AG09309 (cell line): ENCODE measurements around the gene AKT1S1.

Experiments used
- DNase-seq: peaks from one replicate; pipeline ENCODE4 v3.0.0-alpha.2; 2010; ENCODE audit warnings: low read depth
- H3K4me3 ChIP-seq: 2 replicates; pipeline ENCODE4 v1.5.1; 2011; ENCODE audit warnings: mild to moderate bottlenecking, low read depth, low read length, moderate library complexity; ENCODE audit not compliant: control insufficient read depth
- TF ChIP-seq, protein P1 (sequence below): IDR thresholded peaks from 2 replicates; pipeline ENCODE4 v1.5.1; 2011; ENCODE audit warnings: mild to moderate bottlenecking, low read depth, low read length, inconsistent platforms; ENCODE audit not compliant: insufficient read depth, control insufficient read depth; ENCODE audit errors: missing control alignments

AKT1S1 gene

DNA sequence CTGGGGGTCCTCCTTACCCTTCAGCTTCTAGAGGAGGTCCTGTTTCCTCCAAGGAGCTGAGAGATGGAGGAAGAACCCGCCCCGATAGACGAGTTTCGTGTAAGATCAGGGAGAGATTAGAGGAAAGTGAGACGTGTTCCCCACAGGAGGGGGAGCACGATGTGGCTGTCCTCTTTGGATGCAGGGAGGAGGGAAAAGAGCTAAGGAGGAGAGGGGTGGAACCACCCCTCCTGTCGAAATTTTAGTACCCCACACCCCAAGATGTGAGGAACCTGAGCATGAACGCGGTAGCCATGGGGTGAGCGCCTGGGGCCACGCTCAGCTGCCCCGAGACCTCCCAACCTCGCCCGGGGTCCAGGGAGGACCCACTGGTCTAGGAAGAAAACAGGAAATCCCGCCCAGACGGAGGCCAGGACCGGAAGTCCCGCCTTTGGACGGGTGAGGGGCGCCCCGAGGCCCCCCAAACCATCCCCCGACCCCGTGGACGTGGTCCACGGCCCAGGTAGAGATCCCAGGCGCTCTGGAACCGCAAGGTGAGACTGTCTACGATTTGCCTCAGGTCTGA is 1.2 kb downstream of the AKT1S1 start:
- DNase-seq, result no peak
- TF ChIP-seq, protein P1, sequence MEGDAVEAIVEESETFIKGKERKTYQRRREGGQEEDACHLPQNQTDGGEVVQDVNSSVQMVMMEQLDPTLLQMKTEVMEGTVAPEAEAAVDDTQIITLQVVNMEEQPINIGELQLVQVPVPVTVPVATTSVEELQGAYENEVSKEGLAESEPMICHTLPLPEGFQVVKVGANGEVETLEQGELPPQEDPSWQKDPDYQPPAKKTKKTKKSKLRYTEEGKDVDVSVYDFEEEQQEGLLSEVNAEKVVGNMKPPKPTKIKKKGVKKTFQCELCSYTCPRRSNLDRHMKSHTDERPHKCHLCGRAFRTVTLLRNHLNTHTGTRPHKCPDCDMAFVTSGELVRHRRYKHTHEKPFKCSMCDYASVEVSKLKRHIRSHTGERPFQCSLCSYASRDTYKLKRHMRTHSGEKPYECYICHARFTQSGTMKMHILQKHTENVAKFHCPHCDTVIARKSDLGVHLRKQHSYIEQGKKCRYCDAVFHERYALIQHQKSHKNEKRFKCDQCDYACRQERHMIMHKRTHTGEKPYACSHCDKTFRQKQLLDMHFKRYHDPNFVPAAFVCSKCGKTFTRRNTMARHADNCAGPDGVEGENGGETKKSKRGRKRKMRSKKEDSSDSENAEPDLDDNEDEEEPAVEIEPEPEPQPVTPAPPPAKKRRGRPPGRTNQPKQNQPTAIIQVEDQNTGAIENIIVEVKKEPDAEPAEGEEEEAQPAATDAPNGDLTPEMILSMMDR, result no peak
- H3K4me3 ChIP-seq, result peak overlapping the region; percentile 96

DNA sequence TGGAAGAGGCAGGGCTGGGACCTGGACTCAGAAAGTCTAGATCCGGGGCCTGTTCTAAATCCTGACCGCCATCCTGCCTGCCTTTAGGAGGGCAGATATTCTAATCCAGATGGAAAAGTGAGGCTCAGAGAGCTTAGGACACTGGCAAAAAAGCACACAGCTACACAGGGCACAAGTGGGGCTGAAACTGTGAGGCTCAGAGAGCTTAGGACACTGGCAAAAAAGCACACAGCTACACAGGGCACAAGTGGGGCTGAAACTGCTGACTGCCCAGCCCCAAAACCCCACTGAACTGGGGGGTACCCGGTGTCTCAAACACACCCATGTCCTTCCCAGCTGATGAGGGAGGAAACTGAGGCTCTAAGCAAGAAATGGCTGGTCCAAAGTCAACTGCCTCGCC is 2.0 kb downstream of the AKT1S1 start:
- TF ChIP-seq, protein P1, result no peak
- DNase-seq, result no peak
- peak overlapping the region; percentile 96 for H3K4me3 ChIP-seq

DNA sequence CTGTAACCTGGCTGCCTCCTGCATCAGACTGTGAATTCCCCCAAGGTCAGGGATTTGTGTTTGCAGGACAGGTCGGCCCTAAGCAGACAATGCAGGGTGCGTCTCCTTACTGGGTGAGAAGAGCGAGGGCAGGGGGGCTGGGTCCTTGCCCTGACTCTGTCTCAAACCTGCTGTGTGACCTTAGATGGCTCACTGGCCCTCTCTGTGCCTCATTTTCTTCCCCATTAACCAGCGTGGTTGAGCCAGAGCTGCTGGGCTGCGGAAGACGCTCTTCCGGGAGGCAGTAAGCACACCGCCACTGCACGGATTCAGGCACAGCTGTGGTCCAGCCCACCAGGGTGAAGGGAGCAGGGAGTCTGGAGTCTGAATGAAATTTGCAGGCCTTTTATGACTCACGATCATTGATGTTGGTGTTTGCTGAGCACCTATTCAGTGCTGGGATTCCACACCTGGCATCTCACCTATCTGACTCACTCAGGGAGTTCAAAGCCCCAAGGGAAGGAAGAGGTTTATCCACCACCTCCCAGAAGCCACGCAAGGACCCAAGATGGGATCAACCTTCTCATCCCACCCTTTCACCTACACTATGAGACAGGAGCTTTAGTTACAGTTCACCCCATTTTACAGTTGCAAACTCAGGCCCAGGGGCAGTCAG is 2.5 kb downstream of the AKT1S1 start:
- no peak for DNase-seq
- H3K4me3 ChIP-seq, result no peak overlapping the region
- TF ChIP-seq, protein P1, result no peak

DNA sequence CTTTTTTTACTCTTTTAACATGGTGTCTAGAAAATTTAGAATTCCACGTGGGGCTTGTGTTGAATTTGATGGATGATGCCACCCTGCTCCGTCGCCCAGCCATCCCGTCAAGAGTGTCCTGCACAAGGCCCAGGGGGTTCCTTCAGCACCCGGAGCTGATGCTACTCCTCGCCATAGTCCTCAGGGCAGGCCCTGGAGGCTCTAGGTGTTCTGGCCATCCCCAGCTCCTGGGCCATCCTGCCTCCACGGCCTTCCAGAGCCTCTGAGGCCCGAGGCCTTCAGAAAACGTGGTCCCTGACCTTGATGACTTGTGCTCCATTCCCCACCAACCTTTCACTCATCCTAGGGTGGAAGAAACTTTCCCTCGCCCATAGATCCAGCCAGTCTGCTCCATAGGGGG is 3.3 kb downstream of the AKT1S1 start:
- no peak overlapping the region for H3K4me3 ChIP-seq
- DNase-seq, result no peak
- TF ChIP-seq, protein P1, result no peak

DNA sequence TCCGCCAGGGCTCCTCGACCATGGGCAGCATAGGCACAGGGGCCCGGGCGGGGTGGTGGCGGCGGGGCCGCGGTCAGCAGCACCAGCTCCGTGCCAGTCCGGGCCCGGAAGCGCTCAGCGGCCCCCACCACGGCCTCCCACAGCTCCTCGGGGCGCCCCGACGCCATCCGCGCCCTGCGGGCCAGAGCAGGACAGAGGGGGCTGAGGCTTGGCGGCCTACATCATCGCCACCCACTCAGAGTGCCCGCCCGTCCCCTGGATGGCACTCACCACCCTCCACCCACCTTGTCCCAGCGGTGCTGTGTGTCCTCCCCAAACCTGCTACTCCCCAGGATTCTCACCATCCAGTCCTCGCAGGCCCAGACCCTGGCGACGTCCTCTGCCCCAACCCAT is 4.0 kb downstream of the AKT1S1 start:
- no peak for DNase-seq
- no peak overlapping the region for H3K4me3 ChIP-seq
- TF ChIP-seq, protein P1, result no peak

DNA sequence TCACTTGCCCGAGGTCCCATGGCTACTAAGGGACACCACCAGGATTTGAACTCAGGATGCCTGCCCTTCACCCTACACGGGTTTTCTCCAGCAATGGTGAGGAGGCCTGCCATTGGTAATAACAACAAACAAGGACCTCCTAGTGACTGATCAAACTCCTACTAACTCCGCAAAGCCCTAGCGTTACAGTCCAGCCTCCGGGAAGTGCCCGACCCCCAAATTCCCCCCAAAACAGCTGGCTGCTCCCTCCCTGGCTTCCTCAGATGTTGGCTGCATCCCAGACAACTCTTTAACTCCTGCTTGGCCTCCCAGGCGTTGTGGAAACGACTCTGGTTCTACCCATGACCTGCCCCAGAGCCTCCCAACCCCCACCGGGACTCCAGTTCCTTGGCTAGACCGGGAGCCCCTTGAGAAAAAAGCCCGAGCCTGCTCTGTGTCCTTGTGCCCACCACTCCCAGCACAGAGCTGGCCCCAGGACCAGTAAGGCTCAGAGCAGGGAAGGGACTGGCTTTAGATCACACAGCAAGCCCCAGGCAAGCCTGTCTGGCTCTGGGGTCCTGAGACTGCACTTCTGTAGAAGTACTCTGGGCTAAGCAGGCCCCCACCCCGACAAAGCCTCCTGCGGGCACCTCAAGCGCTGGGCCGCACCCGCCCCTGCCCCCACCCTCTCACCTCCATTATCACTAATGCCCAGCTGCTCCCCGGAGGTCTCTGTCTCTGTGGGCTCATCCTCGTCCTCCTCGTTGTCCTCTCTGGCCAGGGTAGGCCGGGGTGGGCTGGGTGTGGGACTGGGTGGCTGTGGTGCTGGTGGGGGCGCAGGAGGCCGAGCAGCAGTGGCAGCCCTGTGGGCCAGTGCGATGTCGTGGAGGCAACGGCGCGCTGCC is 4.7 kb downstream of the AKT1S1 start:
- no peak overlapping the region for H3K4me3 ChIP-seq
- TF ChIP-seq, protein P1, result no peak
- no peak for DNase-seq
